Right lobe of liver (tissue), 6 donors: ENCODE data around the gene KIF13A. TPM values are rescaled to one million over a fixed set of nuclear protein-coding genes. Genes with fewer than 3 reads are reported as not detected.

ENCODE experiments used
- ATAC-seq, 4 donors: fragments of 200-7000 bp; cut with Tn5 transposase; one replicate each; pipeline ENCODE4 v1.9.1; 2020; ENCODE audit warnings: mild to moderate bottlenecking in 4 of 4, moderate library complexity in 4 of 4
- DNase-seq, 3 donors: peaks; one replicate each; pipeline ENCODE4 v3.0.0-alpha.2; 2020
- H3K27ac ChIP-seq, 3 donors: fragments of 200-600 bp; one replicate each; pipeline ENCODE4 v1.8.0; 2022
- H3K27me3 ChIP-seq, 2 donors: fragments of 200-600 bp; one replicate each; pipeline ENCODE4 v1.8.0; 2022
- H3K36me3 ChIP-seq, 4 donors: fragments of 200-600 bp; sonication (generic) in 1 of 4; one replicate each; pipeline versions ENCODE4 v1.5.1 to v1.8.0; 2017 to 2022; ENCODE audit warnings: control low read depth in 1 of 4
- H3K4me1 ChIP-seq, 4 donors: fragments of 200-600 bp; sonication (generic) in 1 of 4; one replicate each; pipeline versions ENCODE4 v1.5.1 to v1.8.0; 2017 to 2022; ENCODE audit warnings: control low read depth in 1 of 4
- H3K4me3 ChIP-seq, 3 donors: fragments of 200-600 bp; one replicate each; pipeline ENCODE4 v1.8.0; 2022
- H3K9me3 ChIP-seq, 4 donors: fragments of 200-600 bp; sonication (generic) in 1 of 4; one replicate each; pipeline versions ENCODE4 v1.5.1 to v1.8.0; 2017 to 2022; ENCODE audit warnings: control low read depth in 1 of 4
- POLR2A ChIP-seq: fragments of 450-650 bp; IDR thresholded peaks from one replicate; pipeline ENCODE4 v1.6.1; 2017; ENCODE audit warnings: antibody characterized with exemption, mild to moderate bottlenecking
- WGBS: methylation state at CpG from one replicate; pipeline ENCODE4 v1.1.6; 2018; ENCODE audit warnings: low coverage, low lambda C conversion rate; ENCODE audit not compliant: insufficient coverage; ENCODE audit errors: missing lambda C conversion rate; 5-methylcytosine and 5-hydroxymethylcytosine counted together
- intact Hi-C, 2 donors: fragments of 100-400 bp; cut with DNase I; formaldehyde crosslinking; loops; one replicate each; pipeline versions ENCODE4 v1.11.2 to v1.14.1; 2022
- total RNA-seq, 6 experiments: library from RNA; depleted of rRNA in 2 of 6; stranded (reverse); fragments of >200 nt in 2 of 6; fragmentation: NEBNext Ultra II Directional in 3 of 6; extraction: Animal tissue kit (Norgen Biotek cat#: 25700) in 3 of 6; gene quantifications; one replicate each; pipeline versions ENCODE4 v1.1.0 to v1.2.4, GENCODE V29; 2016 to 2023
- TF ChIP-seq, protein P1 (sequence below), 4 donors: fragments of 200-600 bp in 3 of 4; fragments of 450-650 bp in 1 of 4; IDR thresholded peaks; one replicate each; pipeline versions ENCODE4 v1.5.1 to v1.8.0; 2016 to 2022; ENCODE audit warnings: antibody characterized with exemption in 4 of 4, mild to moderate bottlenecking in 2 of 4
- donor health status: DM: no; HTN: yes; CAD: no.
- donor health status: DM: no; HTN: no; CAD: no.
- donor health status: DM: no; HTN: no; CAD: no.
- donor health status: DM: no; HTN: yes; CAD: no.
- donor health status: DM: no; HTN: yes; CAD: no.

Gene KIF13A
- total RNA-seq, 6 experiments from 2014 or later, result 17.7 to 19.4 (median 18.4) TPM

DNA sequence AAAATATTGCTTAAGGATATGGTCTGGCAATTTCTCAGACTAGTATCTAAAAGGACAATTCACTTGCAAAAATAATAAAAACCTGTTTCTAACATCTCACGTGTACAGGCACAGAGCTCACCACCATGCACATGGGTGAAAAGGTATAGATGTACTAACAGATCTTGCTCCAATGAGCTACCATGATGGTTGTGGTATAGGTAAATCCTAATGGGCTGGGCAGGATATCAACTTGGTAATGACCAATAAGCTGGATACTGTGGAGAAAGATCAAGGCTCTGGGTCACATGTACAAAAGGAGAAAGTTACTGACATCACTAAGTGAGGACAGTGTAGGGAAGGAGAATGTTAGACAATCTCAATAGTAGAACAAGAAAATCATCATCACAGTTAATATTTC, 169.7 kb downstream of the KIF13A start:
- Histone ChIP-seq H3K9me3 (no peaks in the 10 kb centered on the region), H3K27ac (no peak overlapping the region), H3K4me3 (no peak overlapping the region), H3K36me3 (no peaks in the 10 kb centered on the region), H3K4me1 (peaks cover 0 to 11% (median 0%) of the 10 kb centered on the region in 4 donors), H3K27me3 (no peaks in the 10 kb centered on the region)
- 86% methylated on average over 1 of the region's 1 CpG for whole genome bisulfite sequencing
- DNase-seq (no peak), ATAC-seq (peak in 2 of 4 donors; percentile 16 to 17)
- TF ChIP-seq POLR2A, result no peak
- TF ChIP-seq, protein P1, sequence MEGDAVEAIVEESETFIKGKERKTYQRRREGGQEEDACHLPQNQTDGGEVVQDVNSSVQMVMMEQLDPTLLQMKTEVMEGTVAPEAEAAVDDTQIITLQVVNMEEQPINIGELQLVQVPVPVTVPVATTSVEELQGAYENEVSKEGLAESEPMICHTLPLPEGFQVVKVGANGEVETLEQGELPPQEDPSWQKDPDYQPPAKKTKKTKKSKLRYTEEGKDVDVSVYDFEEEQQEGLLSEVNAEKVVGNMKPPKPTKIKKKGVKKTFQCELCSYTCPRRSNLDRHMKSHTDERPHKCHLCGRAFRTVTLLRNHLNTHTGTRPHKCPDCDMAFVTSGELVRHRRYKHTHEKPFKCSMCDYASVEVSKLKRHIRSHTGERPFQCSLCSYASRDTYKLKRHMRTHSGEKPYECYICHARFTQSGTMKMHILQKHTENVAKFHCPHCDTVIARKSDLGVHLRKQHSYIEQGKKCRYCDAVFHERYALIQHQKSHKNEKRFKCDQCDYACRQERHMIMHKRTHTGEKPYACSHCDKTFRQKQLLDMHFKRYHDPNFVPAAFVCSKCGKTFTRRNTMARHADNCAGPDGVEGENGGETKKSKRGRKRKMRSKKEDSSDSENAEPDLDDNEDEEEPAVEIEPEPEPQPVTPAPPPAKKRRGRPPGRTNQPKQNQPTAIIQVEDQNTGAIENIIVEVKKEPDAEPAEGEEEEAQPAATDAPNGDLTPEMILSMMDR (IDR thresholded peaks at IDR 0.05), result no peak
- intact Hi-C loops, result no loop called here

DNA sequence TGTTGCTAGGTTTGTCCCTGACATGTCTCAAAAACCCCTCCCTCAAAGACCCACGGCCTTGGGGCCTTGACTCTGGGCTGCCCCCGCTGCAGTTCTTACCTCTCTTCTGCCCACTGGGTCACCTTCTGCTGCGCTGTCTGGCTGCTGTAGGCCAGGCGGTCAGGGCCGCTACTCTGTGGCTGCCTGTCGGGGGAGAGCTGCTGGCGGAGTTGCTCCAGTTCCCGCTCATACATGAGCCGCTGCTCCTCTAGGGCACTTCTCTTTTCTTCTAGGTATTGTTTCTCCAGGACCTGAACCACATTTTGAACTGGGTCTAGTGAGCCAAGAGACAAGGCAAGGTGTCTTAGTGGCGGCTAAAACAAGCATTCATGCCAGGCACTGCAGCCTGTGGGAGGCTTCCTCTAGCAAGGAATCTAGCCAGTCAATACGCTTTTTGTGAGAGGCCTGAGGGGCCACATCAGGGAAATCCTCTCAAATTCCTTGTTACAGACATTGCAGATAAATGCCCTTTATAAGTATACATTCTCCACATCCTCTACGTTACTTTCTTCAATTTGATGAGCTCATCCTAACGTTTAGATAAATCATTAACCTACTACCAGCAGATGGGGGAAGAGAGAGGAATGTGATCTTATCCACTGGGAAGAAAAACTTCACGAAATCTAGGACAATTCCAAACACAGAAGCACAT, 170.4 kb downstream of the KIF13A start:
- Histone ChIP-seq H3K4me1 (peaks cover 0 to 11% (median 0%) of the 10 kb centered on the region in 4 donors), H3K36me3 (no peaks in the 10 kb centered on the region), H3K4me3 (no peak overlapping the region), H3K27me3 (no peaks in the 10 kb centered on the region), H3K9me3 (no peaks in the 10 kb centered on the region), H3K27ac (no peak overlapping the region)
- ATAC-seq, result peak; percentile 55 to 84 (median 69)
- intact Hi-C loops, result no loop called here
- no peak for DNase-seq
- 78% methylated on average over 12 of the region's 14 CpGs for WGBS
- TF ChIP-seq, protein P1 (IDR thresholded peaks at IDR 0.05), result peak in 1 of 4 donors; percentile 10
- no peak for TF ChIP-seq POLR2A

DNA sequence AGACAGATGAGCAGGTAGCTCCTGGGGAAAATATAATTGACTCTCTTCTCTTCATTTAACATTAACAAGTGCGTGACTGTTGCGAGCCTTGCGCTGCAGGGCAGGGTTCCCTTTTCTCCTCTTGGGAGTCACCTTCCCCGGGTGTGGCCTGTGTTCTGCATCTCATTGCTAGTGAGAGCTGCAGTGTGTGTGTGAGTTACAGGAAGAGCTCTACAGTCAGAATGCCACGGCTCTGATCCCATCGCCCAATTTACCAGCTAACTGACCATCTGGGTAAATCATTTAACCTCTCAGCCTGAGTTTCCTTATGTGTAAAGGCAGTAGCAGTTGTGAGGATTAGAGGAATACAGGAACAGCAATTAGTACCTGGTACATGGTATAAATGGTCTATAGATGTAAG, 173.9 kb downstream of the KIF13A start:
- no peak for ATAC-seq
- 96% methylated on average over 6 of the region's 6 CpGs for WGBS
- H3K9me3 ChIP-seq, result no peaks in the 10 kb centered on the region
- no peak overlapping the region for H3K4me3 ChIP-seq
- H3K4me1 ChIP-seq, result peaks cover 0 to 11% (median 0%) of the 10 kb centered on the region in 4 donors
- H3K36me3 ChIP-seq, result no peaks in the 10 kb centered on the region
- intact Hi-C loops, result no loop called here
- H3K27ac ChIP-seq, result no peak overlapping the region
- TF ChIP-seq, protein P1 (IDR thresholded peaks at IDR 0.05), result no peak
- no peak for TF ChIP-seq POLR2A
- no peaks in the 10 kb centered on the region for H3K27me3 ChIP-seq
- no peak for DNase-seq

DNA sequence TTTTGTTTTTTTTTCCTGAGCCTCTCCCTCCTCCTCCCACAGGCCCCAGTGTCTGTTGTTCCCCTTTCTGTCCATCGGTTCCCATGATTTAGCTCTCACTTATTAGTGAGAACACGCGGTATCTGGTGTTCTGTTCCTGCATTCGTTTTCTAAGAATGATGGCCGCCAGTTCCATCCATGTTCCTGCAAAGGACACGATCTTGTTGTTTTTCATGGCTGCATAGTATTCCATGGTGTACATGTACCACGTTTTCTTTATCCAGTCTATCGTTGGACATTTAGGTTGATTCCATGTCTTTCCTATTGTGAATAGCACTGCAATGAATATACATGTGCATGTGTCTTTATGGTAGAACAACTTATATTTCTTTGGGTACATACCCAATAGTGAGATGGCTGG, 175.1 kb downstream of the KIF13A start:
- Histone ChIP-seq H3K27ac (no peak overlapping the region), H3K27me3 (no peaks in the 10 kb centered on the region), H3K9me3 (no peaks in the 10 kb centered on the region), H3K36me3 (no peaks in the 10 kb centered on the region), H3K4me1 (peaks cover 0 to 6% (median 0%) of the 10 kb centered on the region in 4 donors), H3K4me3 (no peak overlapping the region)
- 91% methylated on average over 8 of the region's 8 CpGs for WGBS
- TF ChIP-seq POLR2A, result no peak
- TF ChIP-seq, protein P1 (IDR thresholded peaks at IDR 0.05), result no peak
- intact Hi-C loops, result no loop called here
- ATAC-seq (no peak), DNase-seq (no peak)
